HS-5 (cell line): Measurements from ENCODE around the gene COX7A2.
A peak's percentile ranks its signal among the peaks of the same experiment; 100 is the strongest.

Source experiments
- DNase-seq: peaks from one replicate; pipeline ENCODE4 v3.0.0-alpha.2; 2012; ENCODE audit warnings: low read depth

Gene COX7A2

DNA sequence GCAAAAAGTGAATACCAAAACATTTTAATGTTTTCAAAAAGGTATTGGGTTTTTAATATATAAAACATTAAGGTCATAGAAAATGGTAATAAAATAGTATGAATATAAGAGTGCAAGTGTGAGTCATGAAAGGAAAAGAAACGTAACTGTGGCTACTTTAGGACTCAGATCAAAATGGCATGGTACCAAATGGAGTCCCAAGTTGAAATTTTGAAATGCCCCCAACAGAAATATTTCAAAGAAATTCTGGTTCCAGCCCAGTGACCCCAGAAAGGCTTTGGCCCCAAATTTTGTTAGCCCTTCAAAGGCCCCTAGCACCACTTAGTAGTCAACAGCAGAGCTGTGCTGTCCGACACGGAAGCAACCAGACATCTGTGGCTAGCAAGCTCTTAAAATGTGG is 43.7 kb downstream of the COX7A2 start:
- DNase-seq = no peak

DNA sequence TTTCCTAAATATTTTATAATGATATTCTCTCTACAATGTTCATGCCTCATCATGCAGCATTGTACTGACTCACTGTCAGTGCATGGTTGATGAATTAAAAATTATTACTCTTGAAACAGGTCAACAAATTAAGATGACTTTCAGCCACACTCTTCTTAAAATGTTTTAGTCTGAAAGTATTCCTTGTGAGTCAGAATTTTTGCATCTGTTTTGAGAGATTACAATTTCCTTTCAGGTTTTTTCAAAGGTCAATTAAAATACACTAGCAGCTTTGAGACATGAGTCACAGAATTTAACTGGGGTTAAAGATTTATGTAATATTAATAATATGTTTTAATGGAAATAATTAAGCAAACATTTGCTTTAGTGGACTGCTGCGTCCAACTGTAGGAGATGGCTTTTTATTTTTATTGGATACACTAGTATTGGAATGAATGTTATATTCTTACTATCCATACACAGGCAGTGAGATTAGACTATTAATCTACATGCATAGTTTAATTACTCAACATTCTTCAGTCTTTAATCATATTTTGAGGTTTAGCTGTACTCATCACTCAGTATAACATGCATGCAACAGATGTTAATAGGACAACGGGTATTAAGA is 47.4 kb downstream of the COX7A2 start:
- DNase-seq = peak; percentile 88

DNA sequence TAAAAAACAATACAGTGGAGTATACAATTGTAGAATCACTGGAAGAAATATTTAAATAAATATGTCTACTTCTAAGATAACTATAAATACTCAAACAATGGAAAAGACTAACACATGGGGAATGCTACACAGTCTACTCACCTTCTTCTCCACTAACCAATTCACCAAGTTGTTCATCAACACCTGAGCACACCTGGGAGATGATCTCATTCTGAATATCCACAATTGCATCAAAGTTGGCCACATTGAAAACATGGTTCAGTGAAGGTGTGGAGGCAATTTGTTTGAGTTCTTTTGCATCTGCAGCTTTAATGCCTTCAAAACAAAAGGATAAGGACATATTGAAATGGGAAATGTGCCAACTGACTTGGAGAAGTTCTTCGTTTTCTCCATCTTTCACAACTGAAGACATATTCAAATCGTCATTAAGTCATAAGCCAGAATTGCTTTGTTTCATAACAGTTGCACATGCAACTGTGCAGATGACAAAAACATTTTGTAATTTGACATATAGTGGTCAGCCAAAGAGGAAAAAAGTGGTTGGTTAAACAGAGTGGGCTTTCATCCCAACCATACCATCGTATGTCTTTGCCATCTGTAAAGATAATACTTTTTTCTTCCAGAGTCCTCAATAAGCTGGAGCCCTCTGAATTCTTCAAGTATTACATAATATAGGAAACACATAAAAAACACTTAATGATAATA is 55.2 kb downstream of the COX7A2 start:
- no peak for DNase-seq
